OCI-LY7 (cell line): ENCODE results near the gene DEF6.

Experiments
- EZH2phosphoT487 ChIP-seq: fragments of 200-600 bp; sonication (generic); IDR thresholded peaks from 2 replicates; pipeline ENCODE4 v1.6.1; 2018; ENCODE audit warnings: low read depth, borderline replicate concordance, mild to moderate bottlenecking, mixed run types, antibody characterized with exemption, low read length, moderate library complexity, mixed read lengths
- TF ChIP-seq, protein P1 (sequence below): fragments of 200-600 bp; sonication (generic); conservative IDR thresholded peaks from 2 replicates; pipeline ENCODE4 v1.5.1; 2014; ENCODE audit warnings: mild to moderate bottlenecking, antibody characterized with exemption, low read length, moderate library complexity, mixed read lengths

DNA sequence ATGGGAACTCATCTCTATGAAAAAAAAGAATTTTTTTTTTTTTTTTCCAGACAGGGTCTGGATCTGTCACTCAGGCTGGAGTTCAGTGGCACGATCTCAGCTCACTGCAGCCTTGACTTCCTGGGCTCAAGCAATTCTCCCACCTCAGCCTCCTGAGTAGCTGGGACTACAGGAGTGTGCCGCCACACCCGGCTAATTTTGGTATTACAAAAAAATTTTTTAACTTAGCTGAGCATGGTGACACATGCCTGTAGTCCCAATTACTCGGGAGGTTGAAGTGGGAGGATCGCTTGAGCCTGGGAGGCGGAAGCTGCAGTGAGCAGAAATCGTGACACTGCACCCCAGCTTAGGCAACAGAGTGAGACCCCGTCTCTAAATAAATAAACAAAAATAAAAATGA is 7.5 kb downstream of the DEF6 start:
- TF ChIP-seq, protein P1, sequence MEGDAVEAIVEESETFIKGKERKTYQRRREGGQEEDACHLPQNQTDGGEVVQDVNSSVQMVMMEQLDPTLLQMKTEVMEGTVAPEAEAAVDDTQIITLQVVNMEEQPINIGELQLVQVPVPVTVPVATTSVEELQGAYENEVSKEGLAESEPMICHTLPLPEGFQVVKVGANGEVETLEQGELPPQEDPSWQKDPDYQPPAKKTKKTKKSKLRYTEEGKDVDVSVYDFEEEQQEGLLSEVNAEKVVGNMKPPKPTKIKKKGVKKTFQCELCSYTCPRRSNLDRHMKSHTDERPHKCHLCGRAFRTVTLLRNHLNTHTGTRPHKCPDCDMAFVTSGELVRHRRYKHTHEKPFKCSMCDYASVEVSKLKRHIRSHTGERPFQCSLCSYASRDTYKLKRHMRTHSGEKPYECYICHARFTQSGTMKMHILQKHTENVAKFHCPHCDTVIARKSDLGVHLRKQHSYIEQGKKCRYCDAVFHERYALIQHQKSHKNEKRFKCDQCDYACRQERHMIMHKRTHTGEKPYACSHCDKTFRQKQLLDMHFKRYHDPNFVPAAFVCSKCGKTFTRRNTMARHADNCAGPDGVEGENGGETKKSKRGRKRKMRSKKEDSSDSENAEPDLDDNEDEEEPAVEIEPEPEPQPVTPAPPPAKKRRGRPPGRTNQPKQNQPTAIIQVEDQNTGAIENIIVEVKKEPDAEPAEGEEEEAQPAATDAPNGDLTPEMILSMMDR, result no peak
- no peak for TF ChIP-seq EZH2phosphoT487
